Type B pancreatic cell (in vitro differentiated cells): Measurements from ENCODE around the gene CSRP2. TPM values are rescaled to one million over a fixed set of nuclear protein-coding genes. Genes with fewer than 3 reads are reported as not detected.

ENCODE experiments used
- DNase-seq: peaks from one replicate; pipeline ENCODE4 v3.0.0; 2021; ENCODE audit warnings: mixed read lengths; ENCODE audit not compliant: unreplicated experiment; ENCODE audit errors: extremely low spot score
- H3K27ac Mint-ChIP-seq: 2 replicates; pipeline ENCODE4 v1.8.0; 2021; ENCODE audit warnings: mild to moderate bottlenecking, mixed read lengths
- H3K27me3 Mint-ChIP-seq: 2 replicates; pipeline ENCODE4 v1.8.0; 2021; ENCODE audit warnings: mixed read lengths
- H3K36me3 Mint-ChIP-seq: 2 replicates; pipeline ENCODE4 v1.8.0; 2021; ENCODE audit warnings: mixed read lengths
- H3K4me1 Mint-ChIP-seq: one replicate; pipeline ENCODE4 v1.8.0; 2021; ENCODE audit warnings: mixed read lengths; ENCODE audit not compliant: unreplicated experiment
- H3K4me3 Mint-ChIP-seq: 2 replicates; pipeline ENCODE4 v1.8.0; 2021; ENCODE audit warnings: mild to moderate bottlenecking, mixed read lengths
- H3K9me3 Mint-ChIP-seq: 2 replicates; pipeline ENCODE4 v1.8.0; 2021; ENCODE audit warnings: mixed read lengths
- total RNA-seq: library from RNA; stranded (reverse); gene quantifications from 2 replicates; pipeline ENCODE4 v1.2.1, GENCODE V29; 2021; ENCODE audit warnings: low replicate concordance
- TF ChIP-seq, protein P1 (sequence below): fragments of 200-600 bp; sonication (generic); conservative IDR thresholded peaks from 2 replicates; pipeline ENCODE4 v1.5.0; 2021; ENCODE audit warnings: antibody characterized with exemption, mild to moderate bottlenecking

The CSRP2 gene
- total RNA-seq, 1 donor from 2014 or later, result 88.9 TPM

DNA sequence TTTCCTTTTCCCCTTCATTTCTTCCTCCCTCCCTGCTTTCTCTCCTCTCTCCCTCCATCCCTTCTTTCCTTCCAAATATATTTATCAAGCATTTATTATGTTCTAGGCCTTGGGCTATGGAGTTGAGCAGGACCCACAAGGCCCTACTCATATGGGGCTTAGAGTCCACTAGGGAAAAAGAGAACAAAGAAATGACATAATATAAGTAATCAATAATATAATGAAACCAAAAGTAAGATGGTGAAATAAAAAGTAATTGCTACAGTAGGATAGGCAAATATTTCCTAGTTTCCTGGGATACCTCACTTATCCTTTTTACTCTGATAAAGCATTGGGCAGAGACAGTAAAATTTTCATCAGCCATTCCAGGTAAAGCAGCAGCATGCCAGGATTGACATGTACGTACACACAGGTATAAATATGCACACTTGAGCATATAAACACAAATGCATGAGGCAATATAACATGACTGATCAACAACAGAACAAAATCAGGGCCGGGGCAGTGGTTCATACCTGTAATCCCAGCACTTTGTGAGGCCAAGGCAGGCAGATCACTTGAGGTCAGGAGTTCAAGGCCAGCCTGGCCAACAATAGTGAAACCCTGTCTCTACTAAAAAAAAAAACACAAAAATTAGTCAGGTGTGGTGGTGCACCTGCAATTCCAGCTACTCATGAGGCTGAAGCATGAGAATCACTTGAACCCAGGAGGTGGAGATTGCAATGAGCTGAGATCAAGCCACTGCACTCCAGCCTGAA, 35.5 kb upstream of the CSRP2 start:
- Mint-ChIP-seq H3K36me3 (no peaks in the 10 kb centered on the region), H3K4me1 (peaks cover 7% of the 10 kb centered on the region), H3K27ac (no peak overlapping the region), H3K27me3 (peaks cover 4% of the 10 kb centered on the region), H3K9me3 (no peaks in the 10 kb centered on the region), H3K4me3 (no peak overlapping the region)
- TF ChIP-seq, protein P1, sequence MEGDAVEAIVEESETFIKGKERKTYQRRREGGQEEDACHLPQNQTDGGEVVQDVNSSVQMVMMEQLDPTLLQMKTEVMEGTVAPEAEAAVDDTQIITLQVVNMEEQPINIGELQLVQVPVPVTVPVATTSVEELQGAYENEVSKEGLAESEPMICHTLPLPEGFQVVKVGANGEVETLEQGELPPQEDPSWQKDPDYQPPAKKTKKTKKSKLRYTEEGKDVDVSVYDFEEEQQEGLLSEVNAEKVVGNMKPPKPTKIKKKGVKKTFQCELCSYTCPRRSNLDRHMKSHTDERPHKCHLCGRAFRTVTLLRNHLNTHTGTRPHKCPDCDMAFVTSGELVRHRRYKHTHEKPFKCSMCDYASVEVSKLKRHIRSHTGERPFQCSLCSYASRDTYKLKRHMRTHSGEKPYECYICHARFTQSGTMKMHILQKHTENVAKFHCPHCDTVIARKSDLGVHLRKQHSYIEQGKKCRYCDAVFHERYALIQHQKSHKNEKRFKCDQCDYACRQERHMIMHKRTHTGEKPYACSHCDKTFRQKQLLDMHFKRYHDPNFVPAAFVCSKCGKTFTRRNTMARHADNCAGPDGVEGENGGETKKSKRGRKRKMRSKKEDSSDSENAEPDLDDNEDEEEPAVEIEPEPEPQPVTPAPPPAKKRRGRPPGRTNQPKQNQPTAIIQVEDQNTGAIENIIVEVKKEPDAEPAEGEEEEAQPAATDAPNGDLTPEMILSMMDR, result no peak
- DNase-seq, result no peak

DNA sequence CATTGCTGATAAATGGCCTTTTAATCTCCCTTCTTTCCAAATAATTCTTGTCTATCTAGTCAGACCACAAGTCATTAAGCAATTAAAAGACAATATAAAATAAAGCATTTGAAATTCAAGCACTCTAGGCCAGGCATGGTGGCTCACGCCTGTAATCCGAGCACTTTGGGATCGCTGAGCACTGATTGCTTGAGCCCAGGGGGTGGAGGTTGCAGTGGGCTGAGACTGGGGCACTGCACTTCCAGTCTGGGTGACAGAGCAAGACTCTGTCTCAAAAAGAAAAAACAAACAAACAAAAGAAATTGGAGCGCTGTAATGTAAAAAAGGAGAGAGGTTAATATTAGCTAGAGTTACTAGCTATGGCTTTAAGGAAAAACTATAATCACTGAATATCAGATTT, 30.5 kb upstream of the CSRP2 start:
- Mint-ChIP-seq H3K4me1 (peaks cover 14% of the 10 kb centered on the region), H3K36me3 (no peaks in the 10 kb centered on the region), H3K27me3 (peaks cover 4% of the 10 kb centered on the region), H3K27ac (no peak overlapping the region), H3K4me3 (no peak overlapping the region), H3K9me3 (no peaks in the 10 kb centered on the region)
- DNase-seq, result no peak
- TF ChIP-seq, protein P1, result no peak

DNA sequence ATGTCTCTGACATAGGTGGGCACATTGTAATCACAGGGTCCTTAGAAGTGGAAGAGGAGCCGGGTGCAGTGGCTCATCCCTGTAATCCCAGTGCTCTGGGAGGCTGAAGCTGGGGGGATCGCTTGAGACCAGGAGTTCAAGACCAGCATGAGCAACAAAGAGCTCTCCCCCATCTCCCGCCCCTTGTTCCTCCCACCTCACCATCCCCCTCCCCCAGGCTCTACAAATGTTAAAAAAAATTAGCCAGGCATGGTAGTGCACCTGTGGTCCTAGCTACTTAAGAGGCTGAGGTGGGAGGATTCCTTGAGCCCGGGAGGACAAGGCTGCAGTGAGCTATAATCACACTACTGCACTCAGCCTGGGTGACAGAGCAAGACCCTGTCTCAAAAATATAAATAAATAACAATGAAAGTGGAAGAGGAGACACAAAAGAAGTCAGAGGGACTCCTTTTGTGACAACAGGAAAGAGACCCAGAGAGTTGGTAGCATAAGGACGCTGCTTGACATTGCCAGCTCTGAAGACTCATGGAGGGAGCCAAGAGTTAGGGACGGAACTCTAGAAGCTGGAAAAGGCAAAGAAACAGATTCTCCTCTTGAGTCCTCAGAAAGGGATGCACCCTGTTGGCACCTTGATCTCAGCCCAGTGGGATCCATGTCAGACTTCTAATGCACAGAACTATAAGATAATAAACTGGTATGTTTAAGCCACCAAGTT, 29.6 kb upstream of the CSRP2 start:
- Mint-ChIP-seq H3K4me3 (no peak overlapping the region), H3K9me3 (no peaks in the 10 kb centered on the region), H3K27ac (no peak overlapping the region), H3K4me1 (peaks cover 14% of the 10 kb centered on the region), H3K27me3 (peaks cover 4% of the 10 kb centered on the region), H3K36me3 (no peaks in the 10 kb centered on the region)
- no peak for DNase-seq
- TF ChIP-seq, protein P1, result no peak

DNA sequence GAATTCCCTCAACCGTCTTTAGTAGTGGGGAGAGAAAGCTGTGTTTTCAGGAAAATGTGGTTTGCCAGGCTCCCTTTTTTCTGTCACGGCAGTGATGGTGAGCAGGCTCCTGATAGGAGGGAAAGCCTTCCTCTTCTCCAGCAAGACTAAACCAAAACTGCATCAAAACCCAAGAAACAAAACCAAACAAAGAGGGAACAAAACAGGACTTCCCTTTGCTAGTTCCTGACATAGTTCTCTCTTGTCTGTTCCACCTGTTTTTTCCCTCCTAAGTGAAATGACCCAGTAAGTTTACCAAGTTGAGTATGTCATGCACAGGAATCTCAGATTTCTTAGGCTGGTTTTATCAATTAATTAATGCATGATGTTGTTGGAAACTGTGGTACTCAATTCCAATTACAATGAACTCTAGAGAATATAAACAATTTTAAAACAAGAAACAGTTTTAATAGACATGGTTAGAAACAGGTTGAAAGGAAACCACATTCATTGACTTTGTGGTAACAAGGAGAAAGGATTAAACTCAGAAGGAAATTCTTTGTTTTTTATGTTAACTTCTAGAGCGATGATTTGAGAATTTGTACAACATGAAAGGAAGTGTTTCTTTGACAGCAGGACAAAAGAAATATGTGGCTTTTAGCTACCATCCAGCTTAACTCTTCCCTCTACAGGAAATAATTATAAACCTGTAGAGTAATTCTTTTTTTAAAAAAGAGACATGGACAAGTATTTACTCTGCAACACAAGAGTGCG, 23.0 kb upstream of the CSRP2 start:
- H3K36me3 Mint-ChIP-seq, result no peaks in the 10 kb centered on the region
- TF ChIP-seq, protein P1, result no peak
- no peaks in the 10 kb centered on the region for H3K9me3 Mint-ChIP-seq
- no peak for DNase-seq
- H3K27ac Mint-ChIP-seq, result no peak overlapping the region
- H3K4me1 Mint-ChIP-seq, result peaks cover 7% of the 10 kb centered on the region
- H3K27me3 Mint-ChIP-seq, result no peaks in the 10 kb centered on the region
- no peak overlapping the region for H3K4me3 Mint-ChIP-seq

DNA sequence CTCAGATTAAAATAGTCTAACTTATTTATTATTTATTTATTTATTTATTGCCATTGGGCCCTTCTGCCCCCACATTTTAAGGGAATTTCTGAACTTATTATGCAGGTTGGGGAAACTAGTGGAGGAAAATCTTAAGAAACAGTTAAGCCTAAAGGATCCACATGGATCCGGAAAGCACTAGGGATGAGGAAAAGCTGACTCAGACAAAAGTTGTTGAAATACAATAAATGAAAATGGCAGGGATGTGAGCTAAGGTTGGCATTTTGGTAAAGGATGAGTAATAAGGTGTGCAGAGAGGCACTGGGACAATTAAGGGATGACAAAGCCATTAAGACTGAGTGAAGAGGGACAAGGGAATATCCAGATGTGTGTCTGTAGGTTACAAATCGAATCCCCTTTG, 20.7 kb upstream of the CSRP2 start:
- H3K27me3 Mint-ChIP-seq, result no peaks in the 10 kb centered on the region
- H3K9me3 Mint-ChIP-seq, result no peaks in the 10 kb centered on the region
- TF ChIP-seq, protein P1, result no peak
- no peak for DNase-seq
- no peak overlapping the region for H3K27ac Mint-ChIP-seq
- peaks cover 3% of the 10 kb centered on the region for H3K36me3 Mint-ChIP-seq
- peaks cover 7% of the 10 kb centered on the region for H3K4me1 Mint-ChIP-seq
- no peak overlapping the region for H3K4me3 Mint-ChIP-seq
